ENCODE measurements around the gene IL16.

Gene IL16

DNA sequence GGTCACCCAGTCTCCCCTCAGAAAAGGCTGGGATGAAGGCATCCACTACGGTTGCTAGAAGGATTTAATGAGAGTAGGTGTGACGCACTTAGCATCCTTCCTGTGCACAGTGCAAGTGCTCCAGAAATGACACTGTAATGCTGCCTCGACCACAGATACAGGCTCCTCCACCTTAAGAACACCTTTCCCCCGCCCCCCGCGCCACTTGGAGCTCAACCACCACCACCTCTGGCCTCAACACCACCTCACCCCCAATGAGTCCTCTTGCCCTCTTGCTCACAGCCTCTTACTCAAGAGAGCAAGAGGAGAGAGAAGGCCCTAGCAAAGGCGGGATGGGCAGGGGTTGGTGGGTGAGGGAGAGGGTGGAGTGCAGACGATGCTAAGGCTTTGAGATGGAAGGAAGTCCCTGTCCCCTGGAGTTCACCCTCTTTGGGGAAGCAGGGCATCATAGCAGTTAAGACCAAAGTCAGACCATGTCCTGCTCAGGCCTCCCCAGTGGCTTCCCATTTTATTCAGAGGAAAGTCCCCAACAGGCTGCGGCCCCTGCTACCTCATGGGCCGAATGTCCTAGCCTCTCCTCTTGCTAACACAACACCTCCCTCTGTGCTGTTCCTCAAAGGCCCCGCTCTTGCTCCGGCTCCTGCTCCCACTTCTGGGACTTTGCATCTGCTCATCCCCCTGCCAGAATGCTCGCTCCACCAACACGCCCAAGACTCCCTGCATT, 118.9 kb downstream of the IL16 start:
- no peak for TF ChIP-seq CTCF (IDR thresholded peaks at IDR 0.05; ENCODE audit: control insufficient read depth, insufficient read depth, low read depth, low read length, missing control alignments)
- H3K4me3 ChIP-seq (ENCODE audit: control insufficient read depth, low read depth, low read length), result no peak overlapping the region
- DNase-seq (ENCODE audit: low read depth), result no peak

DNA sequence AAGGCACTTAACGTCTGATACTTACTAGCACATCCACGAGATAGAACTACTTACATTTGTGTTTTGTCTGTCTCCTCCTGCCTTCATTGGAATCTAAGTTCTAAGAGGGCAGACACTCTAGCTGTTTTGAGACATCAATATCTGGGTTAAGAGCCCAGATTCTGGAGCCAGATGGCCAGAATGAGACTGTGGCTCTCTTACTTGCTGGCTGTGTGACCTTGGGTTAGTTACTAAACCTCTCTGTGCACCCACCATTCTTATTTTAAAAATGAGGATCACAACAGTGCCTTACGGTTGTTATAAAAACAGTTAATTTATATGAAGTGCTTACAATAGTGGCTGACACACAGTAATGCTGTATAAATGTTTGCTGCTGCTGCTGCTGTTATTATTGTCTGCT, 119.6 kb downstream of the IL16 start:
- H3K4me3 ChIP-seq (ENCODE audit: control insufficient read depth, low read depth, low read length), result no peak overlapping the region
- DNase-seq (ENCODE audit: low read depth), result no peak
- no peak for TF ChIP-seq CTCF (IDR thresholded peaks at IDR 0.05; ENCODE audit: control insufficient read depth, insufficient read depth, low read depth, low read length, missing control alignments)

GRCh38 chr15:81317642-81318017, 121.0 kb downstream of the IL16 start:
- no peak for TF ChIP-seq CTCF (IDR thresholded peaks at IDR 0.05; ENCODE audit: control insufficient read depth, insufficient read depth, low read depth, low read length, missing control alignments)
- DNase-seq (ENCODE audit: low read depth), result no peak
- no peak overlapping the region for H3K4me3 ChIP-seq (ENCODE audit: control insufficient read depth, low read depth, low read length)

- no peak overlapping the region for H3K4me3 ChIP-seq (ENCODE audit: control insufficient read depth, low read depth, low read length)
- no peak for TF ChIP-seq CTCF (IDR thresholded peaks at IDR 0.05; ENCODE audit: control insufficient read depth, insufficient read depth, low read depth, low read length, missing control alignments)
- no peak for DNase-seq (ENCODE audit: low read depth)
Measured at GRCh38 chr15:81321667-81322066, 125.0 kb downstream of the IL16 start.

- no peak for DNase-seq (ENCODE audit: low read depth)
- TF ChIP-seq CTCF (IDR thresholded peaks at IDR 0.05; ENCODE audit: control insufficient read depth, insufficient read depth, low read depth, low read length, missing control alignments), result no peak
- no peak overlapping the region for H3K4me3 ChIP-seq (ENCODE audit: control insufficient read depth, low read depth, low read length)
Measured at GRCh38 chr15:81322676-81323253, 126.1 kb downstream of the IL16 start.

GRCh38 chr15:81323559-81323943, 126.9 kb downstream of the IL16 start:
- DNase-seq (ENCODE audit: low read depth), result no peak
- TF ChIP-seq CTCF (IDR thresholded peaks at IDR 0.05; ENCODE audit: control insufficient read depth, insufficient read depth, low read depth, low read length, missing control alignments), result no peak
- H3K4me3 ChIP-seq (ENCODE audit: control insufficient read depth, low read depth, low read length), result peak overlapping the region; percentile 85
